DMS79 treated with DMSO at 0.1 percent for 48 hours (cell line): Measurements from ENCODE around the gene SPDEF.

Experiments
- DNase-seq: peaks from one replicate; lab custom pipeline; 2025; lab: John Stamatoyannopoulos, UW

Gene SPDEF

GRCh38 chr6:34583861-34584604 is 27.9 kb upstream of the SPDEF start:
- DNase-seq: no peak

- no peak for DNase-seq
Measured at GRCh38 chr6:34583461-34583860, 27.3 kb upstream of the SPDEF start.

- no peak for DNase-seq
Measured at GRCh38 chr6:34581561-34581920, 25.4 kb upstream of the SPDEF start.

- no peak for DNase-seq
Measured at GRCh38 chr6:34580707-34581560, 24.8 kb upstream of the SPDEF start.

GRCh38 chr6:34578445-34579262 is 22.5 kb upstream of the SPDEF start:
- no peak for DNase-seq

- DNase-seq: no peak
Measured at GRCh38 chr6:34576286-34576955, 20.3 kb upstream of the SPDEF start.

- no peak for DNase-seq
Measured at GRCh38 chr6:34575326-34575725, 19.2 kb upstream of the SPDEF start.

- DNase-seq: no peak
Measured at GRCh38 chr6:34574647-34575293, 18.6 kb upstream of the SPDEF start.

GRCh38 chr6:34573567-34574183 is 17.5 kb upstream of the SPDEF start:
- no peak for DNase-seq

- no peak for DNase-seq
Measured at GRCh38 chr6:34572585-34572984, 16.5 kb upstream of the SPDEF start.

- DNase-seq: no peak
Measured at GRCh38 chr6:34572021-34572420, 15.9 kb upstream of the SPDEF start.

- DNase-seq: no peak
Measured at GRCh38 chr6:34571388-34571787, 15.3 kb upstream of the SPDEF start.

- no peak for DNase-seq
Measured at GRCh38 chr6:34570066-34570833, 14.1 kb upstream of the SPDEF start.

- no peak for DNase-seq
Measured at GRCh38 chr6:34569361-34569973, 13.3 kb upstream of the SPDEF start.

GRCh38 chr6:34568341-34569201 is 12.4 kb upstream of the SPDEF start:
- DNase-seq: no peak

- DNase-seq: no peak
Measured at GRCh38 chr6:34566830-34567546, 10.9 kb upstream of the SPDEF start.

GRCh38 chr6:34565722-34566137 is 9.6 kb upstream of the SPDEF start:
- no peak for DNase-seq

GRCh38 chr6:34564181-34564580 is 8.1 kb upstream of the SPDEF start:
- no peak for DNase-seq
